K562 (cell line): ENCODE measurements around the gene SRPK3. TPM values are rescaled to one million over a fixed set of nuclear protein-coding genes. Genes with fewer than 3 reads are reported as not detected.
A peak's percentile ranks its signal among the peaks of the same experiment; 100 is the strongest.

ENCODE experiments used
- BCL6 ChIP-seq: fragments of 250-450 bp; sonication (Bioruptor Pico); IDR thresholded peaks from 2 replicates; pipeline ENCODE4 v1.4.0; 2020
- CREB1 ChIP-seq, 2 experiments: sonication (generic) in 1 of 2; formaldehyde crosslinking in 1 of 2; IDR thresholded peaks; 2 replicates each; pipeline versions ENCODE4 v1.6.1 to v1.8.0; 2012 to 2022; ENCODE audit warnings: inconsistent platforms in 1 of 2, mild to moderate bottlenecking in 1 of 2, missing genetic modification reagents in 1 of 2, moderate library complexity in 1 of 2
- KLF6 ChIP-seq: fragments of 250-450 bp; sonication (Bioruptor Pico); IDR thresholded peaks from 2 replicates; pipeline ENCODE4 v1.4.0; 2020; ENCODE audit warnings: mild to moderate bottlenecking, moderate library complexity, borderline replicate concordance
- SFPQ ChIP-seq: fragments of 200-400 bp; formaldehyde crosslinking; IDR thresholded peaks from 2 replicates; pipeline ENCODE4 v1.6.1; 2017; ENCODE audit warnings: mild to moderate bottlenecking, low read depth, low read length, moderate library complexity
- ZNF184 ChIP-seq: sonication (generic); formaldehyde crosslinking; IDR thresholded peaks from 2 replicates; pipeline ENCODE4 v1.5.0; 2020; ENCODE audit warnings: missing genetic modification reagents
- ZNF780A ChIP-seq: fragments of 250-450 bp; sonication (Bioruptor Pico); IDR thresholded peaks from 2 replicates; pipeline ENCODE4 v1.5.0; 2021; ENCODE audit warnings: mild to moderate bottlenecking
- polyA plus RNA-seq, 8 experiments: library from polyadenylated mRNA; depleted of rRNA in 4 of 8; stranded (reverse) in 5 of 8; unstranded in 3 of 8; fragments of >200 nt; fragmentation: Nextera tagmentation in 2 of 8; fragmentation: Illumina TruSeq in 1 of 8; extraction: Ambion mirVana in 2 of 8; extraction: Trizol in 1 of 8; gene quantifications; 2 replicates each; pipeline versions ENCODE4 v1.2.1 to v1.2.3, GENCODE V29; 2011 to 2014; ENCODE audit warnings: inconsistent platforms in 1 of 8, missing spikeins in 1 of 8
- total RNA-seq, 7 experiments: library from RNA; depleted of rRNA in 6 of 7; stranded (reverse); fragments of >200 nt in 6 of 7; fragmentation: Illumina TruSeq in 2 of 7; extraction: Trizol in 2 of 7; gene quantifications; 2 replicates each; pipeline versions ENCODE4 v1.2.1 to v1.2.3, GENCODE V29; 2011 to 2021; ENCODE audit warnings: low replicate concordance in 1 of 7
- TF ChIP-seq, protein P1 (sequence below), 2 experiments: fragments of 200-800 bp in 1 of 2; sonication (Bioruptor generic) in 1 of 2; sonication (generic) in 1 of 2; formaldehyde crosslinking in 1 of 2; IDR thresholded peaks in 1 of 2; conservative IDR thresholded peaks in 1 of 2; 2 replicates each; pipeline versions ENCODE4 v1.5.0 to v1.6.1; 2016 to 2020; ENCODE audit warnings: missing compliant biosample characterization in 1 of 2, missing genetic modification characterization in 1 of 2, missing genetic modification reagents in 1 of 2
- TF ChIP-seq, protein P2 (sequence below): fragments of 200-800 bp; sonication (Bioruptor generic); IDR thresholded peaks from 2 replicates; pipeline ENCODE4 v1.6.1; 2017; ENCODE audit warnings: missing genetic modification characterization, missing compliant biosample characterization
- TF ChIP-seq, protein P3 (sequence below): fragments of 250-450 bp; sonication (Bioruptor Pico); IDR thresholded peaks from 2 replicates; pipeline ENCODE4 v1.5.0; 2021

Gene SRPK3
- total and polyA plus RNA-seq, 9 of the 15 experiments (the other 6 are each of a cell fraction or from before 2014, with no cell fraction given), result 0.01 to 0.09 (median 0.04) TPM; not detected in 2

GRCh38 chrX:153765138-153766079 lies 15.4 kb upstream of the SRPK3 start (continued):
- TF ChIP-seq, protein P1, sequence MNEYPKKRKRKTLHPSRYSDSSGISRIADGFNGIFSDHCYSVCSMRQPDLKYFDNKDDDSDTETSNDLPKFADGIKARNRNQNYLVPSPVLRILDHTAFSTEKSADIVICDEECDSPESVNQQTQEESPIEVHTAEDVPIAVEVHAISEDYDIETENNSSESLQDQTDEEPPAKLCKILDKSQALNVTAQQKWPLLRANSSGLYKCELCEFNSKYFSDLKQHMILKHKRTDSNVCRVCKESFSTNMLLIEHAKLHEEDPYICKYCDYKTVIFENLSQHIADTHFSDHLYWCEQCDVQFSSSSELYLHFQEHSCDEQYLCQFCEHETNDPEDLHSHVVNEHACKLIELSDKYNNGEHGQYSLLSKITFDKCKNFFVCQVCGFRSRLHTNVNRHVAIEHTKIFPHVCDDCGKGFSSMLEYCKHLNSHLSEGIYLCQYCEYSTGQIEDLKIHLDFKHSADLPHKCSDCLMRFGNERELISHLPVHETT (CRISPR knock-in tag; conservative IDR thresholded peaks at IDR 0.05 in 1 of 2, IDR thresholded peaks at IDR 0.05 in 1 of 2), result peak in 1 of 2 experiments; percentile 53; a peak in 2 of 4 replicates
- TF ChIP-seq, protein P2, sequence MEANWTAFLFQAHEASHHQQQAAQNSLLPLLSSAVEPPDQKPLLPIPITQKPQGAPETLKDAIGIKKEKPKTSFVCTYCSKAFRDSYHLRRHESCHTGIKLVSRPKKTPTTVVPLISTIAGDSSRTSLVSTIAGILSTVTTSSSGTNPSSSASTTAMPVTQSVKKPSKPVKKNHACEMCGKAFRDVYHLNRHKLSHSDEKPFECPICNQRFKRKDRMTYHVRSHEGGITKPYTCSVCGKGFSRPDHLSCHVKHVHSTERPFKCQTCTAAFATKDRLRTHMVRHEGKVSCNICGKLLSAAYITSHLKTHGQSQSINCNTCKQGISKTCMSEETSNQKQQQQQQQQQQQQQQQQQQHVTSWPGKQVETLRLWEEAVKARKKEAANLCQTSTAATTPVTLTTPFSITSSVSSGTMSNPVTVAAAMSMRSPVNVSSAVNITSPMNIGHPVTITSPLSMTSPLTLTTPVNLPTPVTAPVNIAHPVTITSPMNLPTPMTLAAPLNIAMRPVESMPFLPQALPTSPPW, result peak; percentile 39
- TF ChIP-seq, protein P3, sequence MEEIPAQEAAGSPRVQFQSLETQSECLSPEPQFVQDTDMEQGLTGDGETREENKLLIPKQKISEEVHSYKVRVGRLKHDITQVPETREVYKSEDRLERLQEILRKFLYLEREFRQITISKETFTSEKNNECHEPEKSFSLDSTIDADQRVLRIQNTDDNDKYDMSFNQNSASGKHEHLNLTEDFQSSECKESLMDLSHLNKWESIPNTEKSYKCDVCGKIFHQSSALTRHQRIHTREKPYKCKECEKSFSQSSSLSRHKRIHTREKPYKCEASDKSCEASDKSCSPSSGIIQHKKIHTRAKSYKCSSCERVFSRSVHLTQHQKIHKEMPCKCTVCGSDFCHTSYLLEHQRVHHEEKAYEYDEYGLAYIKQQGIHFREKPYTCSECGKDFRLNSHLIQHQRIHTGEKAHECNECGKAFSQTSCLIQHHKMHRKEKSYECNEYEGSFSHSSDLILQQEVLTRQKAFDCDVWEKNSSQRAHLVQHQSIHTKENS, result no peak
- TF ChIP-seq BCL6 (no peak; the same call in 1 of the 2 replicates), ZNF780A (CRISPR knock-in tag) (no peak), ZNF184 (no peak), SFPQ (no peak), KLF6 (CRISPR knock-in tag) (0 out of 2 replicates have a peak, but pooled peaks have one; percentile 14), CREB1 (IDR thresholded peaks at IDR 0.05) (0 out of 2 replicates have a peak, but pooled peaks have one; percentile 10), CREB1 (CRISPR knock-in tag; IDR thresholded peaks at IDR 0.05) (no peak; the same call in 1 of the 2 replicates)
